IMR-90 (cell line): ENCODE results near the gene CD3E. TPM values are rescaled to one million over a fixed set of nuclear protein-coding genes. Genes with fewer than 3 reads are reported as not detected.

Experiments used
- ATAC-seq: fragments of 200-7000 bp; cut with Tn5 transposase; 2 replicates; pipeline ENCODE4 v1.9.1; 2020; ENCODE audit warnings: low read depth, mild to moderate bottlenecking, moderate library complexity
- BruUV-seq: library from RNA; stranded (reverse); fragments of 400-500 nt; replicated peaks from 2 replicates; lab custom pipeline; 2021; lab: Mats Ljungman, UMichigan
- CTCF ChIA-PET: fragments of 300-600 bp; formaldehyde crosslinking; extraction: SDS; loops from one replicate; lab custom pipeline; 2021; ENCODE audit warnings: antibody characterized with exemption; lab: Yijun Ruan, JAX
- POLR2A ChIA-PET: fragments of 300-600 bp; sonication (Branson Sonifier 250); formaldehyde crosslinking; loops from one replicate; lab custom pipeline; 2022; ENCODE audit warnings: antibody characterized with exemption; ENCODE audit not compliant: unreplicated experiment; lab: Charles Lee
- DNase-seq: peaks from one replicate; pipeline ENCODE4 v3.0.0; 2013
- H2AFZ ChIP-seq: replicated peaks from 2 replicates; pipeline ENCODE3; 2013; ENCODE audit warnings: low read length, mild to moderate bottlenecking; ENCODE audit not compliant: poor library complexity
- H2AK5ac ChIP-seq: 2 replicates; pipeline ENCODE4 v1.6.1; 2013; ENCODE audit warnings: low read depth, low read length, inconsistent platforms
- H2AK9ac ChIP-seq: replicated peaks from 2 replicates; pipeline ENCODE3; 2013; ENCODE audit warnings: mild to moderate bottlenecking, low read depth, low read length, moderate library complexity; ENCODE audit not compliant: poor library complexity
- H2BK120ac ChIP-seq: 2 replicates; pipeline ENCODE4 v1.6.1; 2013; ENCODE audit warnings: low read depth, low read length, inconsistent platforms
- H2BK15ac ChIP-seq: 3 replicates; pipeline ENCODE4 v1.6.1; 2013; ENCODE audit warnings: low read depth, low read length, inconsistent platforms
- H2BK20ac ChIP-seq: 2 replicates; pipeline ENCODE4 v1.6.1; 2013; ENCODE audit warnings: low read depth, mild to moderate bottlenecking, inconsistent platforms, low read length, moderate library complexity
- H2BK5ac ChIP-seq: 2 replicates; pipeline ENCODE4 v1.6.1; 2013; ENCODE audit warnings: mild to moderate bottlenecking, low read depth, low read length, inconsistent platforms; ENCODE audit not compliant: poor library complexity, severe bottlenecking
- H3K14ac ChIP-seq: replicated peaks from 2 replicates; pipeline ENCODE4 v1.6.1; 2013; ENCODE audit warnings: low read depth, low read length, inconsistent platforms
- H3K18ac ChIP-seq: 2 replicates; pipeline ENCODE4 v1.6.1; 2013; ENCODE audit warnings: low read depth, low read length, control low read depth
- H3K23ac ChIP-seq: 2 replicates; pipeline ENCODE4 v1.6.1; 2013; ENCODE audit warnings: low read depth, low read length, inconsistent platforms
- H3K27ac ChIP-seq: 2 replicates; pipeline ENCODE4 v1.5.1; 2013; ENCODE audit warnings: mild to moderate bottlenecking, control low read depth, low read length; ENCODE audit not compliant: insufficient read depth
- H3K27me3 ChIP-seq: 2 replicates; pipeline ENCODE4 v1.6.1; 2013; ENCODE audit warnings: low read length; ENCODE audit not compliant: control insufficient read depth, insufficient read depth
- H3K36me3 ChIP-seq: 2 replicates; pipeline ENCODE4 v1.6.1; 2013; ENCODE audit warnings: low read length, mixed read lengths; ENCODE audit not compliant: control insufficient read depth, insufficient read depth
- H3K4ac ChIP-seq: 2 replicates; pipeline ENCODE4 v1.6.1; 2013; ENCODE audit warnings: low read depth, low read length, inconsistent platforms
- H3K4me1 ChIP-seq: 2 replicates; pipeline ENCODE4 v1.6.1; 2013; ENCODE audit warnings: low read length, mixed read lengths; ENCODE audit not compliant: control insufficient read depth, insufficient read depth
- H3K4me2 ChIP-seq: 2 replicates; pipeline ENCODE4 v1.6.1; 2013; ENCODE audit warnings: low read depth, mild to moderate bottlenecking, control low read depth, low read length, moderate library complexity
- H3K4me3 ChIP-seq: 2 replicates; pipeline ENCODE4 v1.5.1; 2013; ENCODE audit warnings: low read depth, mild to moderate bottlenecking, control low read depth, low read length, moderate library complexity; ENCODE audit not compliant: insufficient read depth
- H3K56ac ChIP-seq: 2 replicates; pipeline ENCODE4 v1.6.1; 2013; ENCODE audit warnings: low read length, inconsistent platforms; ENCODE audit not compliant: insufficient read depth; ENCODE audit errors: extremely low read depth
- H3K79me1 ChIP-seq, 2 experiments: 2 replicates each; pipeline ENCODE4 v1.6.1; 2013; ENCODE audit warnings: low read length in 2 of 2, inconsistent platforms in 1 of 2, low read depth in 1 of 2
- H3K9ac ChIP-seq: 2 replicates; pipeline ENCODE4 v1.6.1; 2013; ENCODE audit warnings: low read depth, low read length, control low read depth
- H3K9me1 ChIP-seq: 2 replicates; pipeline ENCODE4 v1.6.1; 2013; ENCODE audit warnings: low read length, inconsistent platforms; ENCODE audit not compliant: insufficient read depth
- H3K9me3 ChIP-seq: 2 replicates; pipeline ENCODE4 v1.6.1; 2013; ENCODE audit warnings: low read length; ENCODE audit not compliant: control insufficient read depth, insufficient read depth
- H4K20me1 ChIP-seq: 2 replicates; pipeline ENCODE4 v1.6.1; 2013; ENCODE audit warnings: low read length, inconsistent platforms; ENCODE audit not compliant: insufficient read depth
- H4K5ac ChIP-seq: 2 replicates; pipeline ENCODE4 v1.6.1; 2013; ENCODE audit warnings: mild to moderate bottlenecking, low read depth, low read length, control low read depth
- H4K8ac ChIP-seq, 2 experiments: 2 replicates each; pipeline ENCODE4 v1.6.1; 2013; ENCODE audit warnings: low read depth in 2 of 2, low read length in 2 of 2, control low read depth in 1 of 2, inconsistent platforms in 1 of 2
- H4K91ac ChIP-seq: 2 replicates; pipeline ENCODE4 v1.6.1; 2013; ENCODE audit warnings: low read depth, low read length, inconsistent platforms; ENCODE audit not compliant: insufficient read depth
- CEBPB ChIP-seq: IDR thresholded peaks from 2 replicates; pipeline ENCODE4 v1.6.1; 2012; ENCODE audit warnings: low read depth, low read length, improper control_type of control experiment
- CHD1 ChIP-seq: IDR thresholded peaks from 2 replicates; pipeline ENCODE4 v1.6.1; 2012; ENCODE audit warnings: low read depth, low read length, improper control_type of control experiment
- ELK1 ChIP-seq: fragments of 150-350 bp; IDR thresholded peaks from 2 replicates; pipeline ENCODE4 v1.6.1; 2016; ENCODE audit warnings: low read depth, mild to moderate bottlenecking, low read length, moderate library complexity, borderline replicate concordance
- FOS ChIP-seq: fragments of 150-350 bp; IDR thresholded peaks from 2 replicates; pipeline ENCODE4 v1.6.1; 2016; ENCODE audit warnings: low read depth, low read length
- MAFK ChIP-seq: IDR thresholded peaks from 2 replicates; pipeline ENCODE4 v1.6.1; 2012; ENCODE audit warnings: low read depth, low read length, improper control_type of control experiment
- MAZ ChIP-seq: IDR thresholded peaks from 2 replicates; pipeline ENCODE4 v1.6.1; 2012; ENCODE audit warnings: low read depth, mild to moderate bottlenecking, low read length, improper control_type of control experiment, moderate library complexity, borderline replicate concordance
- MXI1 ChIP-seq: IDR thresholded peaks from 2 replicates; pipeline ENCODE4 v1.6.1; 2012; ENCODE audit warnings: low read depth, mild to moderate bottlenecking, low read length, moderate library complexity, borderline replicate concordance
- NFE2L2 ChIP-seq: fragments of 150-350 bp; IDR thresholded peaks from 2 replicates; pipeline ENCODE4 v1.6.1; 2016; ENCODE audit warnings: low read depth, mild to moderate bottlenecking, low read length
- POLR2A ChIP-seq: IDR thresholded peaks from 2 replicates; pipeline ENCODE4 v1.6.1; 2012; ENCODE audit warnings: mild to moderate bottlenecking, low read depth, low read length
- RAD21 ChIP-seq: IDR thresholded peaks from 2 replicates; pipeline ENCODE4 v1.6.1; 2012; ENCODE audit warnings: low read length, improper control_type of control experiment
- RCOR1 ChIP-seq: IDR thresholded peaks from 2 replicates; pipeline ENCODE4 v1.6.1; 2012; ENCODE audit warnings: mild to moderate bottlenecking, low read length, improper control_type of control experiment; ENCODE audit not compliant: insufficient replicate concordance
- RFX5 ChIP-seq: IDR thresholded peaks from 2 replicates; pipeline ENCODE4 v1.8.0; 2012; ENCODE audit warnings: low read depth, mild to moderate bottlenecking, low read length, moderate library complexity
- SMC3 ChIP-seq: fragments of 150-350 bp; IDR thresholded peaks from 2 replicates; pipeline ENCODE4 v1.6.1; 2016; ENCODE audit warnings: low read depth, mild to moderate bottlenecking, antibody characterized with exemption, low read length, moderate library complexity
- USF2 ChIP-seq: fragments of 150-350 bp; IDR thresholded peaks from 2 replicates; pipeline ENCODE4 v1.6.1; 2017; ENCODE audit warnings: mild to moderate bottlenecking, antibody characterized with exemption, low read length, low read depth
- WGBS, 2 experiments: methylation state at CpG; one replicate each; pipeline versions ENCODE4 v1.1.5 to v1.1.7; 2013; ENCODE audit warnings: missing lambda C conversion rate in 2 of 2; ENCODE audit not compliant: insufficient read length in 1 of 2; ENCODE audit errors: extremely low coverage in 2 of 2; 5-methylcytosine and 5-hydroxymethylcytosine counted together
- dilution Hi-C: fragments of 300-500 bp; cut with HindIII; formaldehyde crosslinking; loops from one replicate; pipeline ENCODE4 v1.14.3; 2018; ENCODE audit warnings: low sequenced_read_pairs; ENCODE audit not compliant: unreplicated experiment
- in situ Hi-C: fragments of 300-500 bp; cut with MboI; formaldehyde crosslinking; loops from 3 replicates; pipeline ENCODE4 v1.14.3; 2019; ENCODE audit warnings: low sequenced_read_pairs, inconsistent platforms, mixed read lengths
- intact Hi-C: fragments of 100-400 bp; cut with micrococcal nuclease; formaldehyde crosslinking; loops from 2 replicates; pipeline ENCODE4 v1.10.0; 2022
- polyA plus RNA-seq, 3 experiments: library from polyadenylated mRNA; depleted of rRNA; stranded (reverse); fragments of >200 nt; gene quantifications; 2 replicates each; pipeline ENCODE4 v1.2.3, GENCODE V29; 2012; ENCODE audit warnings: low replicate concordance in 1 of 3
- total RNA-seq: library from RNA; depleted of rRNA; stranded (reverse); fragments of >200 nt; gene quantifications from 2 replicates; pipeline ENCODE4 v1.2.3, GENCODE V29; 2012
- TF ChIP-seq, protein P1 (sequence below): conservative IDR thresholded peaks from 2 replicates; pipeline ENCODE4 v1.5.1; 2012; ENCODE audit warnings: mild to moderate bottlenecking, low read depth, low read length, improper control_type of control experiment

Gene CD3E
- total and polyA plus RNA-seq, 2 of the 4 experiments (the other 2 are of a cell fraction), result not detected

DNA sequence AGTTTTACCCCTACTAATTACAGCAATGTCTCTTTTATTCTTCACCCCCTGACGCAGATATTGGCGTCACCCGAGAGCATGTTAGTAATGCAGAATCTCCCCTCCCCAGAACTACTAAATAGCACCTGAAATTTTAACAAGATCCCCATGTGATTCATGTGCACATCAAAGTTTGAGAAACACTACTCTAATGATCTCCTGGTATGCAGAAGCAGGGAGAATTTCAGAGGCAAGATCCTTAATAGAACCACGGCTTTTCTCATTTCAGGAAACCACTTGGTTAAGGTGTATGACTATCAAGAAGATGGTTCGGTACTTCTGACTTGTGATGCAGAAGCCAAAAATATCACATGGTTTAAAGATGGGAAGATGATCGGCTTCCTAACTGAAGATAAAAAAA lies 44.9 kb downstream of the CD3E start:
- Histone ChIP-seq H2BK15ac (no peak overlapping the region), H3K4me3 (no peak overlapping the region), H3K27ac (no peak overlapping the region), H4K20me1 (no peaks in the 10 kb centered on the region), H3K4me1 (no peaks in the 10 kb centered on the region), H3K14ac (no peak overlapping the region), H2AK5ac (no peak overlapping the region), H3K27me3 (peaks cover 14% of the 10 kb centered on the region), H4K5ac (no peak overlapping the region), H2BK5ac (no peak overlapping the region), H4K91ac (no peak overlapping the region), H2BK120ac (no peak overlapping the region), H3K23ac (no peak overlapping the region), H2AK9ac (no peak overlapping the region), H3K9me1 (no peaks in the 10 kb centered on the region), H2BK20ac (no peak overlapping the region), H3K56ac (no peak overlapping the region), H3K4me2 (no peak overlapping the region), H3K18ac (no peak overlapping the region), H4K8ac (no peak overlapping the region), H3K9ac (no peak overlapping the region), H3K36me3 (no peaks in the 10 kb centered on the region), H2AFZ (no peak overlapping the region), H3K4ac (no peak overlapping the region), H3K9me3 (no peaks in the 10 kb centered on the region), H3K79me1 (no peaks in the 10 kb centered on the region)
- dilution Hi-C loops, result no loop called here
- in situ Hi-C loops, result loop anchor here (5.0 kb wide), 1 partner anchor 152 kb away; no protein-coding TSS in a partner anchor
- no peak for DNase-seq
- TF ChIP-seq POLR2A (no peak), CHD1 (no peak), SMC3 (no peak), FOS (no peak), USF2 (no peak), MAZ (no peak), RFX5 (no peak), MAFK (no peak), CEBPB (no peak), RAD21 (no peak), MXI1 (no peak), ELK1 (no peak), RCOR1 (no peak), NFE2L2 (no peak)
- TF ChIP-seq, protein P1, sequence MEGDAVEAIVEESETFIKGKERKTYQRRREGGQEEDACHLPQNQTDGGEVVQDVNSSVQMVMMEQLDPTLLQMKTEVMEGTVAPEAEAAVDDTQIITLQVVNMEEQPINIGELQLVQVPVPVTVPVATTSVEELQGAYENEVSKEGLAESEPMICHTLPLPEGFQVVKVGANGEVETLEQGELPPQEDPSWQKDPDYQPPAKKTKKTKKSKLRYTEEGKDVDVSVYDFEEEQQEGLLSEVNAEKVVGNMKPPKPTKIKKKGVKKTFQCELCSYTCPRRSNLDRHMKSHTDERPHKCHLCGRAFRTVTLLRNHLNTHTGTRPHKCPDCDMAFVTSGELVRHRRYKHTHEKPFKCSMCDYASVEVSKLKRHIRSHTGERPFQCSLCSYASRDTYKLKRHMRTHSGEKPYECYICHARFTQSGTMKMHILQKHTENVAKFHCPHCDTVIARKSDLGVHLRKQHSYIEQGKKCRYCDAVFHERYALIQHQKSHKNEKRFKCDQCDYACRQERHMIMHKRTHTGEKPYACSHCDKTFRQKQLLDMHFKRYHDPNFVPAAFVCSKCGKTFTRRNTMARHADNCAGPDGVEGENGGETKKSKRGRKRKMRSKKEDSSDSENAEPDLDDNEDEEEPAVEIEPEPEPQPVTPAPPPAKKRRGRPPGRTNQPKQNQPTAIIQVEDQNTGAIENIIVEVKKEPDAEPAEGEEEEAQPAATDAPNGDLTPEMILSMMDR, result no peak
- WGBS, 2 experiments, result 83% methylated on average over 1 of the region's 6 CpGs; no CpG with 5 or more reads in 1 of the 2 experiments
- CTCF ChIA-PET, result no interaction called here
- ATAC-seq, result no peak
- intact Hi-C loops, result no loop called here
- POLR2A ChIA-PET, result no interaction called here
- BruUV-seq, result no TSS peak
